OCI-M2 (cell line): ENCODE measurements around the gene PHF21A.
"Not testable (repeated sequence)": the region's sequence is repeated elsewhere in the genome, so short reads cannot be mapped to it uniquely, and the experiment has no call there.

Experiments
- DNase-seq: peaks from one replicate; lab custom pipeline; 2025; ENCODE audit not compliant: unreplicated experiment; lab: John Stamatoyannopoulos, UW

Gene PHF21A

GRCh38 chr11:45906096-45906682 lies 215.1 kb downstream of the PHF21A start:
- DNase-seq: no peak

DNA sequence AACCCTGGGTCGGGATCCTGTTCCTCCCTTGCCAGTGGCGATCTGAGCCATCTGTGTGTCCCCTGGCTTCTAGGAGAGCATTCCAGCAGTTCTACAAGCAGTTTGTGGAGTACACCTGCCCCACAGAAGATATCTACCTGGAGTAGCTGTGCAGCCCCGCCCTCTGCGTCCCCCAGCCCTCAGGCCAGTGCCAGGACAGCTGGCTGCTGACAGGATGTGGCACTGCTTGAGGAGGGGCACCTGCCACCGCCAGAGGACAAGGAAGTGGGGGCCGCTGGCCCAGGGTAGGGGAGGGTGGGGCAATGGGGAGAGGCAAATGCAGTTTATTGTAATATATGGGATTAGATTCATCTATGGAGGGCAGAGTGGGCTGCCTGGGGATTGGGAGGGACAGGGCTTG lies 215.7 kb downstream of the PHF21A start:
- not testable (repeated sequence) for DNase-seq

- DNase-seq: no peak
These were observed 216.2 kb downstream of the PHF21A start for GRCh38 chr11:45905095-45905494.

- no peak for DNase-seq
These were observed 216.8 kb downstream of the PHF21A start for GRCh38 chr11:45904309-45904915.

- no peak for DNase-seq
These were observed 218.5 kb downstream of the PHF21A start for GRCh38 chr11:45902452-45903380.

GRCh38 chr11:45901626-45902025 lies 219.6 kb downstream of the PHF21A start:
- DNase-seq: no peak

DNA sequence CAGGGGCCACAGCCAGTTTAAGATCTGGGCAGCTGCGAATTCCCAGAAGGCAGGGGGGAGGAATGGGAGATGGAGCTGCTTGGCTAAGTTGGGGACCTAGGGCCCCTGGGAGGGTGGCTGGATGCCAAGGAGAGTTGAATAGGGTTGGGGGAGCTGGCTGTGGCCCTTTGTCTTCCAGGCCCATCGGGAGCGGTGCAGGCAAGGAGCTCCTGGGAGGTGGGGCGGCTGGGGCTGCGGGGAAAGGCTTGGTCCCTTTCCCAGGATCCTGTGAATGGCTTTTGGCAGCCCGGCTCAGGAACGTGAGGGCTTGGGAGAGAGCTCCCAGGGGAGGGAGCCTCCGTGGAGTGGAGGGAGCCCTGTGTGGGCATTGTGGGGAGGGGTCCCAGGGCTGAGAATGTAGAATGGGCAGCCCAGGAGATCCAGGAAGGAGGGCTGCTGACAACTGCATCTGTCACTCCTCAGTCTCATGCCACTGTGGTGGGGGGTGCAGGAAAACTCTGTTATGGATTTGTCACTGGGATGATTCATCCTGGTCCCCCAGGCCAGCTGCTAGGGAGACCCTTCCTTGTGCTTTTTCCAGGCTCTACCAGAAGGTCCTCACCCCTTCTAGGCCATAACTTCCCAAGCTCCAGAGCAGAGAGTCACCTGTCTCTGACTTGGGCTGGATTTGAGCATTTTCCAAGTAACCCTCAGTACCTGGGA lies 220.2 kb downstream of the PHF21A start:
- no peak for DNase-seq

- not testable (repeated sequence) for DNase-seq
These were observed 221.0 kb downstream of the PHF21A start for GRCh38 chr11:45900175-45900800.

- DNase-seq: no peak
These were observed 221.6 kb downstream of the PHF21A start for GRCh38 chr11:45899448-45900174.

- DNase-seq: no peak
These were observed 222.2 kb downstream of the PHF21A start for GRCh38 chr11:45899086-45899447.

- DNase-seq: no peak
These were observed 223.7 kb downstream of the PHF21A start for GRCh38 chr11:45897556-45897955.

- no peak for DNase-seq
These were observed 224.8 kb downstream of the PHF21A start for GRCh38 chr11:45896422-45896984.

GRCh38 chr11:45895553-45896259 lies 225.5 kb downstream of the PHF21A start:
- DNase-seq: no peak

DNA sequence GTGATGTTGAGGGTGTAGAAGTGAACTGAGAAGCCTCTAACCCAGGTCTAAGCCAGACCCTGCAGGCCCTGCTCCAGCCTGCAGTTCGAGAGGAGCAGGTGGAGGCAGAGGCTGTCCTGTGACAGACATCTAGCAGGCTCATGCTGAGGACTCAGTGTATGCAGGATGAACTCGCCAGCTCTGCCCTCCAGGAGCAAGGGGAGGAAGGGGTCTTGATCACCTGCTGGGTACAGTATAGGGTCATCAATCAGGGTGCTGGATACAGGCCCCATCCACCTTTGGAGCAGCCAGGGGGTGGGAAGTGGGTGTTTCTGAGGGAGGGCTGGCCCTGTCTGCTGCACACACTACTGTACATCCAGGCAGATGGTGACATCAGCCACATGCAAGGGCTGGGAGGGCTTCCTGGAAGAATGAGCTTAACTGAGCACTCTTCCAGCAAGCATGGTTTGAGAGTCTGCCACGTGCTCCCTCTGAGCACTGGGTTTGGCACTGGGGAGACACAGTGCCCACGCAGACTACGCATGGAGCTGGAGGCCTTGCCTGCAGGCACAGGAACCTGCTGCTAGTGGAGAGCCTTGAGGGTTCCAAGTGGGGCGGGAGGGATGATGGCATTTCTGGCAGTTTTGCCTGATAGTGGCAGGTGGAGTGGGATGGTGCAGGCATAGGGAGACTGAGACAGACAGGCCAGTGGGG lies 226.6 kb downstream of the PHF21A start:
- no peak for DNase-seq

DNA sequence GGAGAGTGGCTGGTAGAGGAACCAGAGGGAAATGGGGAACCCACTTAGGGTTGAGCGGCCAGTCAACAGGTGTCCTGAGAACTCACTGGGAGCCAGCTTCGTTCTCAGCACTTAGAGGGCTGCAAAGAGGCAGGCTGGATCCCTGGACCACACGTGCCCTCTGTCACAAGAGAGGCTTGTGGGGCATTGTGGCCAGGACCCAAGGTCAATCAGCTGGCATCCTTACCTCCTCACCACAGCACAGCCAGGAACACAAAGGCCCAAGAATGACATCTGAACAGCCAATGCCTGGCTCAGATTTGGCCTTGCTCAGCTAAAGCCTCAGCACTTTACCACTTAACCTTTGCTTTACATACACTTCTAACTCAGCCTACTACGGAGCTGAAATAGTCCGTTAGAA lies 228.4 kb downstream of the PHF21A start:
- no peak for DNase-seq

GRCh38 chr11:45890886-45891550 lies 230.2 kb downstream of the PHF21A start:
- DNase-seq: no peak

GRCh38 chr11:45889966-45890365 lies 231.3 kb downstream of the PHF21A start:
- no peak for DNase-seq

GRCh38 chr11:45889555-45889954 lies 231.7 kb downstream of the PHF21A start:
- DNase-seq: no peak
